HepG2 (cell line): ENCODE data around the gene UBAC1. TPM values are rescaled to one million over a fixed set of nuclear protein-coding genes. Genes with fewer than 3 reads are reported as not detected.
A peak's percentile ranks its signal among the peaks of the same experiment; 100 is the strongest.

ENCODE experiments used
- GFI1 ChIP-seq: sonication (generic); formaldehyde crosslinking; IDR thresholded peaks from 2 replicates; pipeline ENCODE4 v1.5.0; 2020; ENCODE audit warnings: missing genetic modification reagents, mild to moderate bottlenecking, borderline replicate concordance
- HIVEP1 ChIP-seq: sonication (generic); formaldehyde crosslinking; IDR thresholded peaks from 2 replicates; pipeline ENCODE4 v1.4.0; 2020; ENCODE audit warnings: mild to moderate bottlenecking, missing genetic modification reagents
- HOMEZ ChIP-seq: IDR thresholded peaks from 2 replicates; pipeline ENCODE4 v1.6.1; 2016; ENCODE audit warnings: low read depth
- MTA1 ChIP-seq: sonication (generic); formaldehyde crosslinking; IDR thresholded peaks from 2 replicates; pipeline ENCODE4 v1.4.0; 2020; ENCODE audit warnings: missing genetic modification reagents, mild to moderate bottlenecking, borderline replicate concordance
- MXI1 ChIP-seq: IDR thresholded peaks from 3 replicates; pipeline ENCODE4 v1.6.1; 2012; ENCODE audit warnings: low read depth, low read length, inconsistent platforms, borderline replicate concordance
- NONO ChIP-seq, 2 experiments: fragments of 450-650 bp in 1 of 2; sonication (generic) in 1 of 2; formaldehyde crosslinking in 1 of 2; IDR thresholded peaks in 1 of 2; conservative IDR thresholded peaks in 1 of 2; 2 replicates each; pipeline versions ENCODE4 v1.6.1 to v1.8.0; 2017 to 2022; ENCODE audit warnings: mild to moderate bottlenecking in 1 of 2, missing genetic modification reagents in 1 of 2, moderate library complexity in 1 of 2
- NRL ChIP-seq: sonication (generic); formaldehyde crosslinking; IDR thresholded peaks from 2 replicates; pipeline ENCODE4 v1.5.0; 2020; ENCODE audit warnings: missing genetic modification reagents, mild to moderate bottlenecking, moderate library complexity, borderline replicate concordance
- PAXIP1 ChIP-seq: sonication (generic); formaldehyde crosslinking; conservative IDR thresholded peaks from 2 replicates; pipeline ENCODE4 v1.4.0; 2020; ENCODE audit warnings: mild to moderate bottlenecking, missing genetic modification reagents, moderate library complexity
- SNRNP70 ChIP-seq: fragments of 200-400 bp; formaldehyde crosslinking; IDR thresholded peaks from 2 replicates; pipeline ENCODE4 v1.6.1; 2017; ENCODE audit warnings: mild to moderate bottlenecking, low read depth, low read length, moderate library complexity
- SOX6 ChIP-seq, 2 experiments: fragments of 450-650 bp in 1 of 2; sonication (generic) in 1 of 2; formaldehyde crosslinking in 1 of 2; IDR thresholded peaks; 2 replicates each; pipeline versions ENCODE4 v1.4.0 to v1.6.1; 2017 to 2020; ENCODE audit warnings: antibody characterized with exemption in 1 of 2, mild to moderate bottlenecking in 1 of 2, missing genetic modification reagents in 1 of 2
- SP5 ChIP-seq: IDR thresholded peaks from 2 replicates; pipeline ENCODE4 v1.6.1; 2016; ENCODE audit warnings: low read depth, borderline replicate concordance
- TBX2 ChIP-seq: sonication (generic); formaldehyde crosslinking; IDR thresholded peaks from 2 replicates; pipeline ENCODE4 v1.5.0; 2020; ENCODE audit warnings: missing genetic modification reagents, mild to moderate bottlenecking, borderline replicate concordance
- TEAD3 ChIP-seq: optimal IDR thresholded peaks from 2 replicates; pipeline ENCODE3; 2016; ENCODE audit warnings: borderline replicate concordance
- TEF ChIP-seq: sonication (generic); formaldehyde crosslinking; IDR thresholded peaks from 2 replicates; pipeline ENCODE4 v1.5.0; 2020; ENCODE audit warnings: missing genetic modification reagents
- ZNF276 ChIP-seq: sonication (generic); formaldehyde crosslinking; IDR thresholded peaks from 2 replicates; pipeline ENCODE4 v1.4.0; 2020; ENCODE audit warnings: mild to moderate bottlenecking, low read depth, missing genetic modification reagents
- ZNF317 ChIP-seq: sonication (generic); formaldehyde crosslinking; IDR thresholded peaks from 2 replicates; pipeline ENCODE4 v1.5.0; 2020; ENCODE audit warnings: mild to moderate bottlenecking, missing genetic modification reagents
- ZNF431 ChIP-seq: sonication (generic); formaldehyde crosslinking; IDR thresholded peaks from 2 replicates; pipeline ENCODE4 v1.9.0; 2022; ENCODE audit warnings: missing genetic modification reagents, low read depth, mild to moderate bottlenecking, borderline replicate concordance
- ZSCAN21 ChIP-seq: sonication (generic); formaldehyde crosslinking; IDR thresholded peaks from 2 replicates; pipeline ENCODE4 v1.8.0; 2022; ENCODE audit warnings: mild to moderate bottlenecking, missing genetic modification reagents, moderate library complexity, borderline replicate concordance
- polyA plus RNA-seq, 8 experiments: library from polyadenylated mRNA; depleted of rRNA in 3 of 8; stranded (reverse) in 7 of 8; unstranded in 1 of 8; fragments of >200 nt; fragmentation: Illumina TruSeq in 4 of 8; extraction: Trizol in 4 of 8; gene quantifications; 2 replicates each; pipeline versions ENCODE4 v1.2.1 to v1.2.3, GENCODE V29; 2011 to 2016; ENCODE audit warnings: low read depth in 4 of 8, missing spikeins in 1 of 8, mixed read lengths in 1 of 8; ENCODE audit not compliant: insufficient read depth in 1 of 8
- total RNA-seq, 5 experiments: library from RNA; depleted of rRNA; stranded (reverse); fragments of >200 nt; fragmentation: Illumina TruSeq; extraction: Trizol; gene quantifications; 2 replicates each; pipeline ENCODE4 v1.2.3, GENCODE V29; 2016; ENCODE audit warnings: low read depth in 1 of 5

Gene UBAC1
- total and polyA plus RNA-seq, 2 of the 13 experiments (the other 11 are each of a cell fraction or from before 2014, with no cell fraction given): 32.2 to 34.1 TPM

- TF ChIP-seq MTA1 (CRISPR knock-in tag) (peak; percentile 31; the same call in 1 of the 2 replicates), ZNF317 (CRISPR knock-in tag) (peak; percentile 45; the same call in 1 of the 2 replicates), ZNF276 (no peak), SP5 (0 out of 2 replicates have a peak, but pooled peaks have one; percentile 4), NRL (CRISPR knock-in tag) (no peak), ZSCAN21 (CRISPR knock-in tag) (no peak), TBX2 (CRISPR knock-in tag) (peak; percentile 59), PAXIP1 (CRISPR knock-in tag) (peak; percentile 86), HOMEZ (CRISPR knock-in tag) (0 out of 2 replicates have a peak, but pooled peaks have one; percentile 12), SNRNP70 (no peak), ZNF431 (CRISPR knock-in tag) (no peak), SOX6 (IDR thresholded peaks at IDR 0.05) (no peak), SOX6 (CRISPR knock-in tag; IDR thresholded peaks at IDR 0.05) (peak; percentile 65), GFI1 (CRISPR knock-in tag) (0 out of 2 replicates have a peak, but pooled peaks have one; percentile 27), TEF (CRISPR knock-in tag) (no peak), NONO (IDR thresholded peaks at IDR 0.05) (no peak), NONO (CRISPR knock-in tag; conservative IDR thresholded peaks at IDR 0.05) (peak; percentile 53; the same call in 1 of the 2 replicates), MXI1 (peak; percentile 39; the same call in 1 of the 3 replicates), HIVEP1 (CRISPR knock-in tag) (0 out of 2 replicates have a peak, but pooled peaks have one; percentile 43), TEAD3 (CRISPR knock-in tag) (peak; percentile 1)
Measured at GRCh38 chr9:136007934-136008692, 46.9 kb upstream of the UBAC1 start (continued).
